ENCODE results near the gene TMEM164. TPM values are rescaled to one million over a fixed set of nuclear protein-coding genes. Genes with fewer than 3 reads are reported as not detected.

TMEM164 gene
- polyA plus RNA-seq, 1 donor (not counting 4 experiments of a cell fraction or from before 2014, with no cell fraction given): 15.3 TPM

DNA sequence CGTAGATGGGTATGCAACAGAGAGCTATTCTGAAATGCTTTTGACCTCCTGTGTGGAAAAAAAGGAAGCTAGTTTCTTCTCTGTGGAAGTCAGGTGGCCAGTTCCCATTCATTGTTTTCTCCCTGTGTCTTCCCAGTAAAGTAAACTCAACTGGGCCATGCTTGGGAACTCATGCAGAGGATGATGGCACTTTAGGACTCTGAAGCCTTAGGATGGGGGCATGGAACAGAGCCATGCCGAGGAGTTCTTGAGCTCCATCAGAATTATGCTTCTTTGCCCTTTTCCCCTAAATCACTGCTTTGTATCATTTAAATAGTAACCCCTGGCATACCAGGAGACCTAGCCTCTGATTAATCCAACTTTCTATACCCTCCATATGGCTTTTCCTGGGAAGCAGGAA is 3.2 kb downstream of the TMEM164 start:
- peak overlapping the region; percentile 53 for H3K4me2 ChIP-seq (ENCODE audit: control insufficient read depth, extremely low read depth, insufficient read depth, low read depth, low read length)
- H3K9me3 ChIP-seq (ENCODE audit: control insufficient read depth, low read depth, low read length): no peaks in the 10 kb centered on the region
- FAIRE-seq: no peak
- H3K4me3 ChIP-seq (ENCODE audit: control insufficient read depth in 2 of 3, extremely low read depth in 1 of 3, insufficient read depth in 2 of 3, low read depth in 1 of 3, low read length in 3 of 3): no peak overlapping the region
- no peaks in the 10 kb centered on the region for H3K79me2 ChIP-seq (ENCODE audit: control insufficient read depth, insufficient read depth, low read length)
- no peak overlapping the region for H3K9ac ChIP-seq (ENCODE audit: control insufficient read depth, extremely low read depth, insufficient read depth, low read length)
- H2AFZ ChIP-seq (ENCODE audit: control insufficient read depth, low read length): no peak overlapping the region
- DNase-seq (ENCODE audit: low read depth, low spot score): no peak
- H3K36me3 ChIP-seq (ENCODE audit: control insufficient read depth in 2 of 2, extremely low read depth in 1 of 2, insufficient read depth in 2 of 2, low read length in 2 of 2): no peaks in the 10 kb centered on the region
- no peaks in the 10 kb centered on the region for H4K20me1 ChIP-seq (ENCODE audit: control insufficient read depth, extremely low read depth, insufficient read depth, low read length)
- H3K27ac ChIP-seq (ENCODE audit: control insufficient read depth, insufficient read depth, low read length): peak overlapping the region; percentile 23
- no peaks in the 10 kb centered on the region for H3K9me1 ChIP-seq (ENCODE audit: control insufficient read depth, extremely low read depth, insufficient read depth, low read length)
- TF ChIP-seq CTCF (optimal IDR thresholded peaks at IDR 0.05 in 1 of 3, IDR thresholded peaks at IDR 0.05 in 1 of 3, conservative IDR thresholded peaks at IDR 0.05 in 1 of 3; ENCODE audit: extremely low read depth in 1 of 3, insufficient read depth in 2 of 3, low read length in 3 of 3) (no peak), EZH2 (IDR thresholded peaks at IDR 0.05; ENCODE audit: low read length) (no peak)
- dilution Hi-C loops (cut with MboI; ENCODE audit: extremely low pct_ligation_motif_present, low sequenced_read_pairs): no loop called here
- no peaks in the 10 kb centered on the region for H3K27me3 ChIP-seq (ENCODE audit: control insufficient read depth, extremely low read depth, insufficient read depth, low read length)
- peaks cover 23% of the 10 kb centered on the region for H3K4me1 ChIP-seq (ENCODE audit: control insufficient read depth, extremely low read depth, insufficient read depth, low read length)

DNA sequence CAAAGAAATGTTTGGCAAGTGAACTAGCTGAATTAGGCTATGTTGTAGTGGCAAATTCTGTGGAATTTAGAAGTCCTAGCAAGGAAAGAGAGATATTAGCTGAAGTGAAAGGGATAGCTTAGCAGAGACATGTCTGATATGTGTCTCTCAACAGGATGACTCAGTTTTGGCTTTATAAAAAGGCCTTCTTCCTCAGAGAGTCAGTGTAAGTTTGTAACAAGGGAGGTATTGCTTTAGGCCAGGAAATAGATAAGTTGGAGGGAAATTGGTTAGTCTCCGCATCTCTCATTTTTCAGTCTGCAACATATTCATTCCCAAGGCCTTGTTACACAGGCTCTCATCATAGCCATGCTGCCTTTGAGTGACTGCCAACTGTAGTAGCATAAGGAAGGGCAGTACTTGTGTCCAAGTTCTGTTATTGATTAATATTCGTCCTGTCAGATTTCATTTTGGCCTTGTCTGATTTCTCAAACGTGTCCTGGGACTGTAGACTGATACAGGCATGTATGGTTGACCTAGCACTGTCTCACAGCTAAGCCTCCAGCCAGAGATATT is 4.0 kb downstream of the TMEM164 start:
- no peak for TF ChIP-seq EZH2 (IDR thresholded peaks at IDR 0.05; ENCODE audit: low read length)
- TF ChIP-seq CTCF (optimal IDR thresholded peaks at IDR 0.05 in 1 of 3, IDR thresholded peaks at IDR 0.05 in 1 of 3, conservative IDR thresholded peaks at IDR 0.05 in 1 of 3; ENCODE audit: extremely low read depth in 1 of 3, insufficient read depth in 2 of 3, low read length in 3 of 3): no peak
- no peaks in the 10 kb centered on the region for H3K27me3 ChIP-seq (ENCODE audit: control insufficient read depth, extremely low read depth, insufficient read depth, low read length)
- dilution Hi-C loops (cut with MboI; ENCODE audit: extremely low pct_ligation_motif_present, low sequenced_read_pairs): no loop called here
- no peaks in the 10 kb centered on the region for H4K20me1 ChIP-seq (ENCODE audit: control insufficient read depth, extremely low read depth, insufficient read depth, low read length)
- DNase-seq (ENCODE audit: low read depth, low spot score) (no peak), FAIRE-seq (peak; percentile 69)
- no peaks in the 10 kb centered on the region for H3K9me3 ChIP-seq (ENCODE audit: control insufficient read depth, low read depth, low read length)
- peaks cover 22% of the 10 kb centered on the region for H3K4me1 ChIP-seq (ENCODE audit: control insufficient read depth, extremely low read depth, insufficient read depth, low read length)
- peak overlapping the region; percentile 23 for H3K27ac ChIP-seq (ENCODE audit: control insufficient read depth, insufficient read depth, low read length)
- H3K79me2 ChIP-seq (ENCODE audit: control insufficient read depth, insufficient read depth, low read length): no peaks in the 10 kb centered on the region
- H3K9ac ChIP-seq (ENCODE audit: control insufficient read depth, extremely low read depth, insufficient read depth, low read length): no peak overlapping the region
- peak overlapping the region; percentile 53 for H3K4me2 ChIP-seq (ENCODE audit: control insufficient read depth, extremely low read depth, insufficient read depth, low read depth, low read length)
- no peak overlapping the region for H2AFZ ChIP-seq (ENCODE audit: control insufficient read depth, low read length)
- no peaks in the 10 kb centered on the region for H3K9me1 ChIP-seq (ENCODE audit: control insufficient read depth, extremely low read depth, insufficient read depth, low read length)
- no peaks in the 10 kb centered on the region for H3K36me3 ChIP-seq (ENCODE audit: control insufficient read depth in 2 of 2, extremely low read depth in 1 of 2, insufficient read depth in 2 of 2, low read length in 2 of 2)
- H3K4me3 ChIP-seq (ENCODE audit: control insufficient read depth in 2 of 3, extremely low read depth in 1 of 3, insufficient read depth in 2 of 3, low read depth in 1 of 3, low read length in 3 of 3): no peak overlapping the region
